GM18508 (cell line): ENCODE measurements around the gene RYR2.

Source experiments
- ATAC-seq: cut with Tn5 transposase; IDR thresholded peaks from one replicate; pipeline ENCODE4 v1.9.1; 2021; ENCODE audit warnings: moderate number of reproducible peaks; ENCODE audit not compliant: insufficient read depth, unreplicated experiment

Gene RYR2

DNA sequence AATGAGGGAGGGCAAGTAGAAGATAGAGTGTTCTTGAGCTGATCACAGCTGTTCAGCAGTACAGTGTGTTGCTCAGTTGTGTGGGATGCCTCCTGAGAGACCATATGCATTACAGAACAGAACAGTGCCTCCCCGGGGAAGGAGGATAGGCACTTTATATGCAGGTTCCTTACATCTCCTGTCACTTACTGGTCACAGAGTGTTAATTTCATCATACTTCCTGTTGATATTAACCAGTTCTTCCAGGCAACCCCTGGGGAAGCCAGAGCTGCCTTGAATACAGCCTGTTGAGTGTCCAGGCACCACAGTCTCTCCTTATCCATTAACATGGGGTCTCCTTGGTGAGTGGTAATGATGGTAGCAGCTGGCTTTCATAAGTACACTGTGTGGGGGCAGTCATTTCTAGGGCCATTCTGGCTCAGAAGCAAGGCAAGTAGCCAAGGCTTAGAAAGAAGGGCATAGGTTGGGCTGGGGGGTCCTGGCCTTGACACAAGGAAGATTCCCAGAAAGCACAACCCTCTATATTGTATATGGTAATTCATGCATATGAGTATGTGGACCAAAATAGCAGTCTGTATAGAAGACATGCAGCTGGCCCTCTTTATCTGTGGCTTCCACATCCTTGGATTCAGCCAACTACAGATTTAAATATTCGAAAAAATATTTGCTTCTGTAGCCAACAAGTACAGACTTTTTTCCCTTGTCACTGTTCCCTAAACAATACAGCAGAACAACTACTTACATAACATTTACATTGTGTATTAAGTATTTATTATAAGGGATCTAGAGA is 706.4 kb downstream of the RYR2 start:
- no peak for ATAC-seq

DNA sequence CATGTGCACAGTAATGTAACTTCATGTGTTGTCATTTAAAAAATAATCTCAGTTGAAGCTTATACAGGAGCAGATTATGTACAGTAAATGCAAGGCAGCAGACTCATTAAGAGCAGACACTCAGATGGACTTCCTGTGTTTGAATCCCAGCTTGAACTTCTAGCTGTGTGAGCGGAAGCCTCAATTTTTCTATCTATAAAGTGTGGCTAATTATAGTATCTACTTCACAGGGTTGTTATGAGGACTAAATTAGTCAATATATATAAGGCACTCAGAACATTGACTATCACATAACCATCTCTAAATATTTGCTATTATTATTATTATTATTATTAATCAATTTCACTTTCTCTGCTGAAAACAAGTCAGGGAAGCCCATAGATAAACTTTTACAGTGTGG is 707.1 kb downstream of the RYR2 start:
- ATAC-seq = no peak

DNA sequence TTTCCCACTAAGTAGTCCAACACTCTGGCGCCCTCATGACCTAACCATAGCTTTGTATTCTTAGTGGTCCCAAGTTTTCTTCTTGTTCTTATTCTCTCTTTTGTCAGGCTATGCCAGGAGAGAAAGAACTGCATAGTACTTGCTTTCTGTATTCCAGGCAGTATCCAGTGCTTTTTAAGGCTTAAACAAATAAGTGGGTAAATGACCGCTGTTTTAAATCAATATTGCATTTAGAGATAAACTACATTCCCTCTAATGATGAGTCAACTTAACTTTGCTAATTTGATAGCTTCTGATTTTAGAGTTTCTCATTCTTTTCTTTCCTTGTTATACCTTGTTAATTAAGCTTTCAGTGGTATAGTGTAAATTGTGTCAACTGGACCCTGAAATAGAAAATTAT is 709.1 kb downstream of the RYR2 start:
- no peak for ATAC-seq

- ATAC-seq = no peak
These were observed 712.6 kb downstream of the RYR2 start for GRCh38 chr1:237754627-237755026.

DNA sequence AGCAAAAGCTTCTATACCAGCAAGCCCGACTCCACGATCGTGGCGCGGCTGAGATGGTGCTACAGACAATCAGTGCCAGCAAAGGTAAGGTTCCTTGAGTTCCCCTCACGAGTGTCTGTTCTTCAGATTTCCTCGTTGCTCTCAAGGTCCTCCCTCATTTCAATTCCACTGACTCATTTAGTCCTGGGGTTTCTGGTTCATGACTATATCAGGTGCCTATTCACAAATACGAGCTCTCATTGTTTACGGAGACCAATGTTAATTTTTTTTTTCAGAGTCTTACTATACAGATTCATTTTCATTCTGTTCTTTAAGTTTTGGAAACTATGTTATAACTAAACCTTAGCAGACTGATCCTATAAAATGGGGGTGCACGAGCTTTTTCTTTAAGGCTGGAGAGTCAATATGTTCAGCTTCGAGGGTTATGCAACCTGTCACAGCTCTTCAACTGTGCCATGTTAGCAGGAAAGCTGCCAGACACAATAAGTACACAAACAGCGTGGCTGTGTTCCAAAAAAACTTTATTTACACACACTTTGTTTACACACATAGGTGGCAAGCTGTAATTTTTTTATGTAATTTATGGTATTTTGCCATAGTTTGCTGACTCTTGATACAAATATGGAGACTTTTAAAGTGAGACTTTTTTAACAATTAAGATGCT is 714.5 kb downstream of the RYR2 start:
- ATAC-seq = no peak

- ATAC-seq = no peak
These were observed 717.4 kb downstream of the RYR2 start for GRCh38 chr1:237759377-237759776.

DNA sequence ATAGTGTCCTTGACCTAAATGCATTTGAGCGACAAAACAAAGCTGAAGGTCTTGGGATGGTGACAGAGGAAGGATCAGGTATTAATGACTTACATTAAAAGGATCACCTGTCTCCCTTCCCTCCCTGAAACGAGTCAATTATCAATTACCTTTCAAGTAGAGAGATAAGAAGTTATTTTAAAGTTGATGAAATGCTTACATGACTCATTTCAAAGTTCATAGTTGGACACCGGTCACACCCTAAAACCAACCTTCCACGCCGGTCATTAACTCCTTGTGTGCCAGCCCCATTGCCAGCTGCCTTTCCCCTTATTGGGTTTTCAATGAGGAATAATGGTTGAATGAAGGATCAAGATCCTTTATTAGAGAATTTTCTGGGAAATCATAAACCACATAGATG is 719.0 kb downstream of the RYR2 start:
- ATAC-seq = no peak

DNA sequence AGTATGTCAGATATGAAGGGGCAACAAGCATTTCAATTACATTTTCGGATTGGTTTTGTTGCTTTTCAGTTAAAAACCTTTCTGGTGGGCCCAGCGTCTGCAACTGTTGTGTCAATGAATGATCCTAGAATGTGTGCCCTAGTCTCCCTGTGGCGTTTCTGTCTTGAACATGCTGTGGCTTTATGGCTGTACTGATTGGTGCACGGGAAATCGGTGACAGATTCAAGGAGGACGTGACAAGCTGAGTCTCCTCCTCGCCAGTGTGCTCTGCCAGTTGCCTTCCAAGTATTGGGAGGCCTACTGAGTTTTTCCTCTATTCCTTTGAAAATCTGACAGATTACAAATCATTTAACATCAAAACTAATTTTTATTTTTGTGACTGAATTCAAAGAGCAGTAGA is 721.2 kb downstream of the RYR2 start:
- no peak for ATAC-seq

DNA sequence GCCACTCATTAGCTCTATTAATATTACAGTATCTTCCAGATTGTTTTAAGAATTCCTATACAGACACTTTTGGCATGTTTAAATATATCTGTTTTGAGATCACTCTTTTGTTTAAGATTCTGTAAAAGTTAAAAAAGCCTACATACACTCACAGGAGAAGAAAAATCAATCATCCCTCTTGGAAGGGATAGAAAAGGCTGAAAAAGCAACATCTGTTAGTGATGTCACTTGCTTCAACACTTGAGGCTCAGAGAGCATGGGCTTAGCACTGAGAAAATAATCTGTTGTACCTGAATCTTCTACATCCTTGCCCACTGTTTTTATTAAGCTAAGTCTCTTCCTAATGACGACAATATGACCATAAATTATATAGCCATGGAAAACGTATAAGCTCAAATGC is 721.8 kb downstream of the RYR2 start:
- no peak for ATAC-seq

GRCh38 chr1:237769916-237770315 is 727.9 kb downstream of the RYR2 start:
- ATAC-seq = no peak

DNA sequence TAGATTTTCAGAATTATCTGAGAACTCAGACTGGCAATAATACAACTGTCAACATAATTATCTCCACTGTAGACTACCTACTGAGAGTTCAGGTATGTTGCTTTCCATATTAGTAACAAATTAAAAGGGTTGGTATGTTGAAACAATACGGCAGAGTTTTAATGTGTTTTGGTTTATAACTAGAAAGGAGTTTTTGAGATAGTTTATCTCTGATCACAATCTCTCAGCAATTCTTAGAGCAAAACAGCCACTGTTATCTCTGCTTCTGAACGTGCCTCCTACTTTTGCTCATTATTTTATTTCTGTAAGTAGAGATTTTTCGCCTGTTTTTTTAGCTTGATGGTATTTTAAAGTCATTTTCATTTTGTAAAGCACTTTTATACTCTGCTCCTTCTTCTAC is 730.0 kb downstream of the RYR2 start:
- no peak for ATAC-seq

GRCh38 chr1:237774246-237774645 is 732.3 kb downstream of the RYR2 start:
- no peak for ATAC-seq

- ATAC-seq = no peak
These were observed 737.4 kb downstream of the RYR2 start for GRCh38 chr1:237779356-237779755.

DNA sequence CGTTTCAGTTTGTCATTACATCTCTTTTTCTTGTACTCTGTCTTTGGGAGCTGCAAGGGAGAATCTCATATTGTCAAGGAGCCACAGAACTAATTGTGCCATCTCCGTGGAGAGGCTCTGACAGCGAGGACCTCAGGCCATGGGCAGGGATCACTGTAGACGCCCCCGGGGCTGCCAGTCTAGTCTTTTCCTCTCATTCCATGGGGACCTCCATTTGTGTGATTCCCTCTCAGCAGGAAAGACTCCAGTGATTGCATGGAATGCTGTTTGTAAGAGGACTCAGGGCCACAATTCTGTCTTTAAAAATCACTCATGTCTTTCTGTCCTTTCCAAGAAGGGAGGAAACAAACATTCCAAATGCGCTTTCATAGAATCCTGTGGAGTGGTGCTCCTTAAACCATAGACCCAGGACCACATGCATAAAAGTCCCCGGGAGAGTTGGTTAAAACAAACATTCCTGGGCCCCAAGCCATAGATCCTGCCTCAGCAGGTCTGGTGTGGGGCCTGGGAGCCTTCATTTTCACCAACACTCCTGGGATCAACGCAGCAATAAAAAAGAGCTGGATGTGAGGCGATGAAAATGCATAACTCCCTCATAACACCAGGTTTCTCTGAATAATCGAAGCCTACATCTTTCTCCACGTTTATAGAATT is 744.2 kb downstream of the RYR2 start:
- ATAC-seq = no peak

- ATAC-seq = no peak
These were observed 746.1 kb downstream of the RYR2 start for GRCh38 chr1:237788069-237788468.

DNA sequence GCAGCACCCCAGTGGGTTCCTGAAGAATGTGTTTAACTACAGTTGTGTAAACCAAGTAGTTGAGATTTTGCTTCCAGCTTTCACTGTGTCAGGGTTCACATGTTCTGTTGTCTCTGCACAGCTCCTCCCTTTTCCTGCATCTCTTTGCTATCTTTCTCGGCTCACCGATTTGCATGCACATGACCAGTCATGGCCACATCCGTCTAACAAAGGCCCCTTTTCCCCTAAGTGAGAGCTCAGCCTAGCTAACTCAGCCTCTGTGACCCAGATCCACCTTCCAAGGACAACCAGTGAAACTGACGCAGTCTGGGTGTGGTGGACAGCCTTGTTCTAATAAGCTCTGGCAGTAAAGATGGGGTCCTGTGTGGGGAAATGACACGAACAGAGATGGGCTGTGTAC is 747.6 kb downstream of the RYR2 start:
- no peak for ATAC-seq

DNA sequence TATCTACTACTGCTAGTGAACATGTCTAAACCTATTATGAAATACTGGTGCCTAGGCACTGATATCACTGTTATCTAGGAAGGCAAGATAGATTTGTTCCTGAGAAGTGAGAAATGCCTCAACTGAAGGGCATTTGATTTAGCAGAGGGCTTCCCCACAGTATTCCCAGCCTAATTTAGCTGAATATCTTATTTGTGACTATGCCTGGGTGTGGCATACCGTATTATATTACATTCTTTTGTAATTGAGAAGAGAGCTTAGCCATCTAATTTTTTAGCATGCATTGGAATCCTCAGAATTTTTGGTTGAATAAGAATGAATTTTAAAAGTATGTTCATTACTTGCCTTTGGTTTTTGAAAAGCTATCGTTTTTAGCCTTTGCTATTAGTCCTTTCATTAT is 749.6 kb downstream of the RYR2 start:
- ATAC-seq = no peak

DNA sequence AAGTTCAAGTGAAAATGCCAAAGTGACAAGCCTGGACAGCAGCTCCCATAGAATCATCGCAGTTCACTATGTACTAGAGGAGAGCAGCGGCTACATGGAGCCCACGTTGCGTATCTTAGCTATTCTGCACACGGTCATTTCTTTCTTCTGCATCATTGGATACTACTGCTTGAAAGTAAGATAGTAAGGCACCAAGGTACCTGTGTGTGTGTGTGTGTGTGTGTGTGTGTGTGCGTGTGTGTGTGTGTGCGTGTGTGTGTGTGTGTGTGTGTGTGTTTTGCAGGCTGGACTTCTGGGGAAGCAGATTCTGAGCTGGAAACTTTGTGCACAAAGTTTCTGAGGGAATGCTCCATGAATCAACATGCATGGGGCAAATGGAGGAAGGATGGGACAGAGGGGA is 750.2 kb downstream of the RYR2 start:
- ATAC-seq = no peak

- ATAC-seq = no peak
These were observed 750.7 kb downstream of the RYR2 start for GRCh38 chr1:237792726-237793125.

GRCh38 chr1:237794071-237794470 is 752.1 kb downstream of the RYR2 start:
- no peak for ATAC-seq

GRCh38 chr1:237795558-237795957 is 753.6 kb downstream of the RYR2 start:
- no peak for ATAC-seq
